Fibroblast of mammary gland (primary cell): ENCODE measurements around the gene UNC119B.

Experiments used
- DNase-seq: peaks from one replicate; pipeline ENCODE4 v3.0.0-alpha.2; 2010; ENCODE audit warnings: low read depth
- H3K4me3 ChIP-seq: 2 replicates; pipeline ENCODE4 v1.5.1; 2011; ENCODE audit warnings: low read depth, mild to moderate bottlenecking, low read length, moderate library complexity; ENCODE audit not compliant: control insufficient read depth
- TF ChIP-seq, protein P1 (sequence below): conservative IDR thresholded peaks from 2 replicates; pipeline ENCODE4 v1.5.1; 2011; ENCODE audit warnings: low read depth, low read length, inconsistent platforms; ENCODE audit not compliant: control insufficient read depth, insufficient read depth

UNC119B gene

DNA sequence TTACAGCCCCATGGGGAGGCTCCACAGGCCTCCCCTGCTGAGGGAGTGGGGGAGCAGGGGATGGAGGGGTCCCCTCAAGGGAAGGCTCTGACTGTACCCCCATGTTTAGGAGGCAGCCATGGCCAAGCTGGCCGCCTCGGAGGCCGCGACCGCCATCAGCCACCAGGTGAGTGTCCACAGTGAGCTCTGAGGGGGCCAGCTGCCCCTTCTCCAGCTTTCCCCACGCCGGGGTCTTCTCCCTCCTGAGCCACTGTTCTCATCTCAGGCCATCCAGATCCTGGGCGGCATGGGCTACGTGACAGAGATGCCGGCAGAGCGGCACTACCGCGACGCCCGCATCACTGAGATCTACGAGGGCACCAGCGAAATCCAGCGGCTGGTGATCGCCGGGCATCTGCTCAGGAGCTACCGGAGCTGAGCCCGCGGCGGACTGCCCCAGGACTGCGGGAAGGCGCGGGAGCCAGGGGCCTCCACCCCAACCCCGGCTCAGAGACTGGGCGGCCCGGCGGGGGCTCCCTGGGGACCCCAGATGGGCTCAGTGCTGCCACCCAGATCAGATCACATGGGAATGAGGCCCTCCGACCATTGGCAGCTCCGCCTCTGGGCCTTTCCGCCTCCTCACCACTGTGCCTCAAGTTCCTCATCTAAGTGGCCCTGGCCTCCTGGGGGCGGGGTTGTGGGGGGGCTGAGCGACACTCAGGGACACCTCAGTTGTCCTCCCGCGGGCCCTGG is 28.9 kb downstream of the UNC119B start:
- DNase-seq, result no peak
- no peak overlapping the region for H3K4me3 ChIP-seq
- TF ChIP-seq, protein P1, sequence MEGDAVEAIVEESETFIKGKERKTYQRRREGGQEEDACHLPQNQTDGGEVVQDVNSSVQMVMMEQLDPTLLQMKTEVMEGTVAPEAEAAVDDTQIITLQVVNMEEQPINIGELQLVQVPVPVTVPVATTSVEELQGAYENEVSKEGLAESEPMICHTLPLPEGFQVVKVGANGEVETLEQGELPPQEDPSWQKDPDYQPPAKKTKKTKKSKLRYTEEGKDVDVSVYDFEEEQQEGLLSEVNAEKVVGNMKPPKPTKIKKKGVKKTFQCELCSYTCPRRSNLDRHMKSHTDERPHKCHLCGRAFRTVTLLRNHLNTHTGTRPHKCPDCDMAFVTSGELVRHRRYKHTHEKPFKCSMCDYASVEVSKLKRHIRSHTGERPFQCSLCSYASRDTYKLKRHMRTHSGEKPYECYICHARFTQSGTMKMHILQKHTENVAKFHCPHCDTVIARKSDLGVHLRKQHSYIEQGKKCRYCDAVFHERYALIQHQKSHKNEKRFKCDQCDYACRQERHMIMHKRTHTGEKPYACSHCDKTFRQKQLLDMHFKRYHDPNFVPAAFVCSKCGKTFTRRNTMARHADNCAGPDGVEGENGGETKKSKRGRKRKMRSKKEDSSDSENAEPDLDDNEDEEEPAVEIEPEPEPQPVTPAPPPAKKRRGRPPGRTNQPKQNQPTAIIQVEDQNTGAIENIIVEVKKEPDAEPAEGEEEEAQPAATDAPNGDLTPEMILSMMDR, result no peak

- DNase-seq, result no peak
- TF ChIP-seq, protein P1, result no peak
- no peak overlapping the region for H3K4me3 ChIP-seq
Observed at GRCh38 chr12:120739821-120740613, 29.8 kb downstream of the UNC119B start.

GRCh38 chr12:120740871-120741270 is 30.6 kb downstream of the UNC119B start:
- DNase-seq, result no peak
- no peak overlapping the region for H3K4me3 ChIP-seq
- TF ChIP-seq, protein P1, result no peak

DNA sequence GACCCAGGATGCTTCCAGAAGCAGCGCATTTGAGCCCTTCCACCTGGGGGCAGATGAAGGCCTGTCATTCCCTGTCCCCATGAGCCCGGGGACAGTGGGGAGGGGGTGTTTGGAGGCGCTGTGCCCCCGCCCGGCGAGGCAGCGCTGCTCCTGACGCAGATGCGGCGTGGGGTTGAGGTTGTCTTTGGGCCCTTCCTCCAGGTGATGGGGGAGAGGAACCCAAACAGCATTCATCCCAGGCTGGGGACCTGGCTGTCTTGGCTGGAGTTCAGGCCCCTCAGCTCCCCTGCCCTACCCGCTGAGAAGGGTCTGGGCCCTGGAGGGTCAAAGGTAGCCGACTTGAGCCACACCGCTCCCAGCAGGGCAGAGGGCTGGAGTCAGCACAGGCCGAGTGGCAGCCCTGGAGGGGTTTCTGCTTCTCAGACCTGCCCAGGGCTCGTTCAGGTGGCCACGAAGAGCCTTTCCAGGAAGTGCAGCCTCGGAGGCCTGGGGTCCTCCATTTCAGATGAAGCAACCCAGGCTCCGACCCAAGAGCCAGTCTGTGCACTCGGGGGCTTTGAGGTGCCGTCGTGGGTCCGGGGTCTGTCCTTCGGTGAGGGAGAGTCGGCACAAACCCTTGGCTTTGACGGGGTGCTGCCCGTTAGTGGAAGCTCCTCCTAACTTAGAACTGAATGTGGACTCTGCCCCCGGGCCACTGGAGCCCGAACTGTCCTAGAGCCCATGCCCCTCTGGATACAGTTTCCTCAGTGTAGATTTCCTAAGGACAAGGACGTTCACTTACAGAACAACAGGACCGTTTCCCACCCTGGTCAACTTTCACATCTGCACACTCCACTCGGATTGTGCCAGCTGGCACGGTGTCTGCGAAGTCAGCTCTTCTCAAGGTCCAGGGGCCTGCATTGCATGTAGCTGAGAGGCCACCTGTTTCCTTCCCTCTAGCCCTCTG is 31.5 kb downstream of the UNC119B start:
- H3K4me3 ChIP-seq, result no peak overlapping the region
- DNase-seq, result no peak
- TF ChIP-seq, protein P1, result no peak

- H3K4me3 ChIP-seq, result no peak overlapping the region
- DNase-seq, result no peak
- TF ChIP-seq, protein P1, result no peak
Observed at GRCh38 chr12:120744922-120745493, 34.8 kb downstream of the UNC119B start.

DNA sequence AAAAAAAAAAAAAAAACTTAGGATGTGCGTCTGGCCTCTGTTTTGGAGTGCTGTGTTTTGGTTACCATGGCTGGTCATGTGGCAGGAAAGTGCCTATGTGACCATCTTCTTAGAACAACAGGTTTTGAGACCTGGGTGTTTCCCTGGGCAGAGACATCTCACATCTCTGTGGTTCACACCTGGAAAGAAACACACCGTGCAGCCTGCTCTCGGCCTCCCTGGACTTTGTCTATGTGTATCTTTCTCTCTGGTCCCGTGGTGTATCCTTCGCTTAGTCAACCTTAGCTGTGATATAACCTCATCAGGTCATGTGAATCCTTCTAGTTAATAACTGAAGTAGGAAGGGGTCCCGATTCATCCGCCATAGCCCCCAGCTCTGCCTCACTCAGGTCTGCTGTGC is 38.0 kb downstream of the UNC119B start:
- TF ChIP-seq, protein P1, result no peak
- no peak overlapping the region for H3K4me3 ChIP-seq
- DNase-seq, result no peak
